Peyer's patch (tissue), 4 donors: ENCODE measurements around the gene MAPK10. TPM values are rescaled to one million over a fixed set of nuclear protein-coding genes. Genes with fewer than 3 reads are reported as not detected.
"Not testable (repeated sequence)": the region's sequence is repeated elsewhere in the genome, so short reads cannot be mapped to it uniquely, and the experiment has no call there.

Source experiments
- DNase-seq, 3 donors: peaks; one replicate each; pipeline ENCODE4 v3.0.0-alpha.2; 2017 to 2019
- H3K27ac ChIP-seq, 4 donors: fragments of 200-600 bp; sonication (generic); one replicate each; pipeline ENCODE4 v1.5.1; 2016 to 2019
- H3K27me3 ChIP-seq, 2 donors: fragments of 200-600 bp; sonication (generic); one replicate each; pipeline ENCODE4 v1.5.1; 2019
- H3K36me3 ChIP-seq, 3 donors: fragments of 200-600 bp; sonication (generic); one replicate each; pipeline ENCODE4 v1.5.1; 2016 to 2019
- H3K4me1 ChIP-seq, 4 donors: fragments of 200-600 bp; sonication (generic); one replicate each; pipeline ENCODE4 v1.5.1; 2016 to 2019
- H3K4me3 ChIP-seq, 4 donors: fragments of 200-600 bp; sonication (generic); 1 replicate in 3 of 4; 2 replicates in 1 of 4; pipeline ENCODE4 v1.5.1; 2016 to 2019; ENCODE audit warnings: mild to moderate bottlenecking in 1 of 4
- H3K9me3 ChIP-seq, 4 donors: fragments of 200-600 bp; sonication (generic); one replicate each; pipeline ENCODE4 v1.5.1; 2016 to 2019; ENCODE audit warnings: mild to moderate bottlenecking in 1 of 4
- POLR2A ChIP-seq, 2 donors: fragments of 450-650 bp; IDR thresholded peaks; one replicate each; pipeline ENCODE4 v1.5.1; 2017; ENCODE audit warnings: antibody characterized with exemption in 2 of 2, mild to moderate bottlenecking in 2 of 2, moderate library complexity in 2 of 2
- total RNA-seq, 4 donors: library from RNA; depleted of rRNA; stranded (reverse); fragments of >200 nt; gene quantifications; one replicate each; pipeline ENCODE4 v1.1.0, GENCODE V29; 2016
- TF ChIP-seq, protein P1 (sequence below), 6 experiments: fragments of 450-650 bp in 4 of 6; fragments of 200-600 bp in 2 of 6; sonication (generic) in 1 of 6; IDR thresholded peaks; one replicate each; pipeline ENCODE4 v1.5.1; 2017 to 2019; ENCODE audit warnings: antibody characterized with exemption in 6 of 6, mild to moderate bottlenecking in 3 of 6, moderate library complexity in 1 of 6

Gene MAPK10
- total RNA-seq, 4 donors from 2014 or later, result 1.8 to 35.5 (median 7.3) TPM

DNA sequence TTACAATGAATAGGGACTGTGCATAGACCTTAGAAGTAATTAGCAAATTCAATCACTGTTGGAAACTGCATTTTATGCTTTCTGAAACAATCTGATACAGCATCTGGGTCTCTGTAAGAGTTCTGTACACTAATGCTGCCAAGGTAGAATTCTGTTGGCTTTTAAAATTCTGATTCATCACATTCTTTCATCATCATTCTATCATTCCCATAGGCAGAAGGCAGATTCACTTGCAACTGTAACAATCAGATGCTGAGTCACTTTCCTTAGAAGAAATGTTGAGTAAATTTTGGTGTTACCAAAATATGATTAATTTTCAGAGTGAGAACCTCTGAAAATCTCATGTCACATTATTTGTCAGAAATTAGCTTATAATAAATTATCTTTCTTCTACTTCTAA lies 267.2 kb downstream of the MAPK10 start:
- TF ChIP-seq, protein P1, sequence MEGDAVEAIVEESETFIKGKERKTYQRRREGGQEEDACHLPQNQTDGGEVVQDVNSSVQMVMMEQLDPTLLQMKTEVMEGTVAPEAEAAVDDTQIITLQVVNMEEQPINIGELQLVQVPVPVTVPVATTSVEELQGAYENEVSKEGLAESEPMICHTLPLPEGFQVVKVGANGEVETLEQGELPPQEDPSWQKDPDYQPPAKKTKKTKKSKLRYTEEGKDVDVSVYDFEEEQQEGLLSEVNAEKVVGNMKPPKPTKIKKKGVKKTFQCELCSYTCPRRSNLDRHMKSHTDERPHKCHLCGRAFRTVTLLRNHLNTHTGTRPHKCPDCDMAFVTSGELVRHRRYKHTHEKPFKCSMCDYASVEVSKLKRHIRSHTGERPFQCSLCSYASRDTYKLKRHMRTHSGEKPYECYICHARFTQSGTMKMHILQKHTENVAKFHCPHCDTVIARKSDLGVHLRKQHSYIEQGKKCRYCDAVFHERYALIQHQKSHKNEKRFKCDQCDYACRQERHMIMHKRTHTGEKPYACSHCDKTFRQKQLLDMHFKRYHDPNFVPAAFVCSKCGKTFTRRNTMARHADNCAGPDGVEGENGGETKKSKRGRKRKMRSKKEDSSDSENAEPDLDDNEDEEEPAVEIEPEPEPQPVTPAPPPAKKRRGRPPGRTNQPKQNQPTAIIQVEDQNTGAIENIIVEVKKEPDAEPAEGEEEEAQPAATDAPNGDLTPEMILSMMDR (IDR thresholded peaks at IDR 0.05), result no peak
- no peak for TF ChIP-seq POLR2A (IDR thresholded peaks at IDR 0.05)
- H3K9me3 ChIP-seq, result no peaks in the 10 kb centered on the region

DNA sequence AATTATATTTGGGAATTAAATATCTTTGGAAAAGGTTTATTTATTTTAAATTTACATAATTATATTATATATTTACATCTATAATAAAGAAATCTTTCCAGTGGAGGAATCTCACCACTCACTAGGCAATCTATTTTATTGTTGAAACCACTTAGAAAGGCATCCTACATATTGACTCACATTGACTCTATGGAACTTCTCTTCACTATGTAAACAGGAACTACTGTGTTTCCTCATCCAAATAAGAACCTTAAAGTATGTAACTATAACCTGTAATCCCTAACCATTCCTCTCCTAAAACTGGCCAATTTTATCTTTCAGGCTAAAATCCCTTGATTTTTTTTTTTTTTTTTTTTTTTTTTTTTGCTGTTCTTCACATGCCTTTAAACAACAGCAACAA lies 268.7 kb downstream of the MAPK10 start:
- H3K36me3 ChIP-seq, result no peaks in the 10 kb centered on the region
- H3K9me3 ChIP-seq, result no peaks in the 10 kb centered on the region
- H3K27me3 ChIP-seq, result no peaks in the 10 kb centered on the region
- no peak overlapping the region for H3K4me3 ChIP-seq
- DNase-seq, result no peak
- H3K4me1 ChIP-seq, result no peaks in the 10 kb centered on the region
- no peak overlapping the region for H3K27ac ChIP-seq
- TF ChIP-seq, protein P1 (IDR thresholded peaks at IDR 0.05), result no peak
- TF ChIP-seq POLR2A (IDR thresholded peaks at IDR 0.05), result no peak

More for the DNA sequence above, 267.2 kb downstream of the MAPK10 start:
- Histone ChIP-seq H3K27ac (no peak overlapping the region), H3K36me3 (no peaks in the 10 kb centered on the region), H3K4me3 (no peak overlapping the region), H3K4me1 (no peaks in the 10 kb centered on the region), H3K27me3 (no peaks in the 10 kb centered on the region)
- no peak for DNase-seq

DNA sequence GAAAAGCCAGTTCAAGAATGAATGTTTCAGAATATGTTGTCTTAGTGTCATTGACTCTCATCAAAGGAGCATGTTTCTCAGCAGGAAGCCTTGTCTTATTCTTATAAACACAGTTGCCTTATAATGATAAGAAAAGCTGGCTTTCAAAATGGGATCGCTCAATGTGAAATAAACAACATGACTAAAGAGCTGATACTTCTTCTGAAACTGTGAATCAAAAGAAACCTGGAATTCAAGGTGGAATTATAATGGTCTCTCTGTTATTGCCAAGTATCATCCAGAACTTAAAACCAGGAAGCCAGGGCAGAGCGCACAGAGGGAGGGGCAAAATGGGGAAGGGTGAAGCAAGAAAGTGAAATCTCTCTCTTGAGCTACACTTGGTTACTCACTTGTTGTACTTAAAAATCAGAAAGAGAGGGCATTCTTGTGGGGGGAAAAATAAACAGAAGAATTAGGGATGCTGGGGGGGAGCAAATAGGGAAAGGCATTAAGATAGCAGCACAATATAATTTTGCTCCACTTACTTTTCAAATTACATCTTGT lies 270.0 kb downstream of the MAPK10 start:
- Histone ChIP-seq H3K4me1 (no peaks in the 10 kb centered on the region), H3K27ac (no peak overlapping the region), H3K9me3 (no peaks in the 10 kb centered on the region), H3K4me3 (no peak overlapping the region), H3K36me3 (no peaks in the 10 kb centered on the region), H3K27me3 (no peaks in the 10 kb centered on the region)
- TF ChIP-seq POLR2A (IDR thresholded peaks at IDR 0.05), result no peak
- TF ChIP-seq, protein P1 (IDR thresholded peaks at IDR 0.05), result no peak
- DNase-seq, result no peak

DNA sequence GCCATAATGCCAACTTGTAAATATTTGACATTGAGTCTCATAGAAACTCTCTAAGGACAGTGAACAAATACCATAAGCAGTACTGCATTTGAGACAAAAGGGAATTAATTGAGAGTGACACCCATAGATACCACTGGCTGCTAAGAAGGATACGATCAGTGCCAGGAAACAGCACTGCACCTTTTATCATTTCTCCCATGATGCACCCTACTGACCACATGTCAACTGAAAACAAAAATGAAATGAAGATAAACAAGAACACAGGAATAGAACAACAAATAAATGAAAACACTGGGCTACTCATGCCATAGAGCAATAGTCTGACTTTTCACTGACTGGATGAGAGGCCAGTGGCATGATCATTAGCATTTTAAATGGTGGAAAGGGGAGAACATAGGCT lies 270.8 kb downstream of the MAPK10 start:
- Histone ChIP-seq H3K4me3 (no peak overlapping the region), H3K4me1 (no peaks in the 10 kb centered on the region), H3K27ac (no peak overlapping the region), H3K36me3 (no peaks in the 10 kb centered on the region), H3K9me3 (no peaks in the 10 kb centered on the region), H3K27me3 (no peaks in the 10 kb centered on the region)
- TF ChIP-seq, protein P1 (IDR thresholded peaks at IDR 0.05), result no peak
- TF ChIP-seq POLR2A (IDR thresholded peaks at IDR 0.05), result no peak
- no peak for DNase-seq

DNA sequence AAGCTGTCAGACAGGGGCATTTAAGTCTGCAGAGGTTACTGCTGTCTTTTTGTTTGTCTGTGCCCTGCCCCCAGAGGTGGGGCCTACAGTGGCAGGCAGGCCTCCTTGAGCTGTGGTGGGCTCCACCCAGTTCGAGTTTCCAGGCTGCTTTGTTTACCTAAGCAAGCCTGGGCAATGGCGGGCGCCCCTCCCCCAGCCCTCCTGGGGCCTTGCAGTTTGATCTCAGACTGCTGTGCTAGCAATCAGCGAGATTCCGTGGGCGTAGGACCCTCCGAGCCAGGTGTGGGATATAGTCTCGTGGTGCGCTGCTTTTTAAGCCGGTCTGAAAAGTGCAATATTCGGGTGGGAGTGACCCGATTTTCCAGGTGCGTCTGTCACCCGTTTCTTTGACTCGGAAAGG lies 284.1 kb downstream of the MAPK10 start:
- not testable (repeated sequence) for DNase-seq, H3K27ac ChIP-seq, H3K27me3 ChIP-seq

DNA sequence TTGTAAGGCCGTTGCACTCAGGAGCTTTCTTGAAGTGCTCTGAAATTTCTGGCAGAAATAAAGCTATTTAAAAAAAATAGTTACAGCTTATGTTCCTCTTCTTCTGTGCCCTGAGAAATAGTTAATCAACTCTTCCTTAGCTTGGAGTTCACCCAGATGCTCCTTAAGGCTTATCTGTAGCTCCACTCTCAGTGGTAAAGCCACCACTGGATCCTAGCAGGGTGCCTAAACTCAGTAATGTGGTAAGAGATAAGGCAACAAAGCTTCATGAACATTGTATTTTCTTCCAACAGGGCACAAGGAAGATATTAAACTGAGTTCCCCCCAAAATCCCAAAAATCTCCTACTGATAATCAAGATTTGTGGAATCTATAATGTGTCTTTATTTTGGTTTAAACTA lies 299.5 kb downstream of the MAPK10 start:
- Histone ChIP-seq H3K9me3 (no peaks in the 10 kb centered on the region), H3K27ac (no peak overlapping the region), H3K27me3 (no peaks in the 10 kb centered on the region), H3K4me1 (no peaks in the 10 kb centered on the region), H3K4me3 (no peak overlapping the region), H3K36me3 (no peaks in the 10 kb centered on the region)
- TF ChIP-seq POLR2A (IDR thresholded peaks at IDR 0.05), result no peak
- TF ChIP-seq, protein P1 (IDR thresholded peaks at IDR 0.05), result no peak
- DNase-seq, result no peak

More for the DNA sequence above, 284.1 kb downstream of the MAPK10 start:
- not testable (repeated sequence) for H3K9me3 ChIP-seq, H3K4me3 ChIP-seq, H3K36me3 ChIP-seq, H3K4me1 ChIP-seq
